ENCODE data around the gene LRRC26.

Gene LRRC26

DNA sequence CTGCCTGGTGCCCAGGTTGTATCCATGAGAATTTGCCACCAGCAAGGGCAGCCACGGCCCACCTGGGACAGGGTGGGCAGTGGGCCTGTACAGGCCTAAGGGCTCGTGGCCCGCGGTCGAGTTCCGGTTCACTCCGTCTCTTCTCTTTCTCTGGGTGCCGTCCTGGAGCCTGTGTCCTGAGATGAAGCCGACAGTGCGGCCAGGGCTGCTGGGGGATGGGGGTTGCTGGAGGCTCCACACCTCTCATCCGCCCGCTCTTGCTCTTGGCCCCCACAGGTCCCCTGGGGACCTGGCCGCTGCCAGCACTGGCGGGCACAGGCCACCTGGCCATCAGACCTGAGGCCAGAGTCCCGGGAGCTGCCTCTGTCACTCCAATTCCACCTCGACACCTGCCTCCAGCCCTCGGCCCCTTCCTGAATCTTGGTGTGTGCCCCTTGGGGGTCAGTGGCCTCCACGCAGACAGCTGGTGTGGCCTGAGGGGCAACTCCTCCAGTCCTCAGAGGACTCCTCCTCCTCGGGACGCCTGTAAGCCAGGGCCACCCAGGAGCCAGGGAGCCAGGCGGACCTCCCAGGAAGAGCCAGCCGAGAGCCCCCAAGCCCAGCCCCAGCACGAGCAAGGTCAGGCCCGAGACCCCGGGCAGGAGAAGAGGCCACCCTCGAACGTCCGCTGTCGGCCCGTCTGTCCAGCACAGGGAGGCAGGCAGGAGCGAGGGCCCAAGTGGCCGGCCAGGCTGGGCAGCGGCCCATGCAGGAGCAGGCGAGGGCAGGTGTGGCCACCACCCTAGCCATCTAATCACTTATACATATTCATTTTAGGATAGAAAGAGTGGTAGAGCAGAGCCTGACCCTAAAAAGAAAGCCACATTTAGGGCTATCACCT is 5.2 kb downstream of the LRRC26 start:
- H3K4me3 ChIP-seq (ENCODE audit: low read depth, low read length), result no peak overlapping the region

DNA sequence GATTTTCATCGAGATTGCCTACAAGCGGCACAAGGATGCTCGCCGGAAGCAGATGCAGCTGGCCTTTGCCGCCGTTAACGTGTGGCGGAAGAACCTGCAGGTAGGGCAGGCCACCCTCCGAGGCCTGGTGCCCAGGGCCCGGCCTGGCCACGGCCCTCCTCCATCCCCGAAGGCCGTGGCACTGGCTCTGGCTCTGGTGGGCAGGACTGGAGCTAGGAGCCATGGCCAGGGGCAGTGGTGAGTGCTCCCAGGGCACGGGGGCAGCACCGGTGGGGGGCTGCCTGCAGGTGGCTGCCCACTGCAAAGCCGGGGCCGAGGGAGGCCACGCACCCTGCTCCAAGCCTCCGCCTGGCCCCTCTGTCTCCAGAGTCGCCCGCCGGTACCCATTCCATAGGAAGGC is 6.0 kb downstream of the LRRC26 start:
- no peak overlapping the region for H3K4me3 ChIP-seq (ENCODE audit: low read depth, low read length)
- no peak for TF ChIP-seq CTCF (IDR thresholded peaks at IDR 0.05; ENCODE audit: borderline replicate concordance, insufficient read depth, low read depth, low read length)

More for the DNA sequence above, 5.2 kb downstream of the LRRC26 start:
- no peak for TF ChIP-seq CTCF (IDR thresholded peaks at IDR 0.05; ENCODE audit: borderline replicate concordance, insufficient read depth, low read depth, low read length)

DNA sequence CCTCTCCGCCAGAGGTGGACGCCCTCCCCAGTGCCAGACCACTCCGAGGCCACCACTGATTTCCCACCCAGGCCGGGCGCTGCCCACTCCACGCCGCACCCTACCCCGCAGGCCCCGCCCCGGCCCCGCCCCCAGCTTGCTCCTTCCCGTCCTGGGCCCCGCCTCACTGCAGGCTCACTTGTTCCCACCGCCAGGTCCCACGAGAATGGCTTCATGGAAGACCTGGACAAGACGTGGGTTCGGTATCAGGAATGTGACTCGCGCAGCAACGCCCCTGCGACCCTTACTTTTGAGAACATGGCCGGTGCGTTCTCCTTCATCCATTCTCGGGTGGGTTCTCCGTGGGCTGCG is 6.5 kb downstream of the LRRC26 start:
- no peak overlapping the region for H3K4me3 ChIP-seq (ENCODE audit: low read depth, low read length)
- no peak for TF ChIP-seq CTCF (IDR thresholded peaks at IDR 0.05; ENCODE audit: borderline replicate concordance, insufficient read depth, low read depth, low read length)

DNA sequence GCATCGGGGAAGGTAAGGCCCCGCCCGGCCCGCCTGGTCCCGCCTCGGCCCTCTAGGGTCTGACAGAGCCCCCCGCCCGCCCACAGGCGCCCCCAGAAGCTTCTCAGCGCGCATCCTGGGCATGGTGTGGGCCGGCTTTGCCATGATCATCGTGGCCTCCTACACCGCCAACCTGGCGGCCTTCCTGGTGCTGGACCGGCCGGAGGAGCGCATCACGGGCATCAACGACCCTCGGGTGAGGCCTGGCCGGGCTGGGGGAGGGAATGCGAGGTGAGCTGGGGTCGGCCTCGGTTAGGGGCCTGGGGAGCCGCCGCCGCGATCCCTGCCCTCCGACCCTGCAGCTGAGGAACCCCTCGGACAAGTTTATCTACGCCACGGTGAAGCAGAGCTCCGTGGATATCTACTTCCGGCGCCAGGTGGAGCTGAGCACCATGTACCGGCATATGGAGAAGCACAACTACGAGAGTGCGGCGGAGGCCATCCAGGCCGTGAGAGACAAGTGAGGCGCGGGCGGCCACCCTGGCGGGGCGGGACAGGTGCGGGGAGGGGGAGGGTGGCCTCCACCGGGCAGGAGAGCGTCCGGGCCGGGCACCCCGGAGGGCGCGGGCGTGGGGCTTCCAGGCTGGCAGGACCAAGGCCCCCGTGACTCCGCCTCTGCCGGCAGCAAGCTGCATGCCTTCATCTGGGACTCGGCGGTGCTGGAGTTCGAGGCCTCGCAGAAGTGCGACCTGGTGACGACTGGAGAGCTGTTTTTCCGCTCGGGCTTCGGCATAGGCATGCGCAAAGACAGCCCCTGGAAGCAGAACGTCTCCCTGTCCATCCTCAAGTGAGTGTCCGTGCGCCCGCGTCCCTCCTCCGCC is 7.1 kb downstream of the LRRC26 start:
- no peak for TF ChIP-seq CTCF (IDR thresholded peaks at IDR 0.05; ENCODE audit: borderline replicate concordance, insufficient read depth, low read depth, low read length)
- H3K4me3 ChIP-seq (ENCODE audit: low read depth, low read length), result no peak overlapping the region

GRCh38 chr9:137161558-137162486 is 8.0 kb downstream of the LRRC26 start:
- H3K4me3 ChIP-seq (ENCODE audit: low read depth, low read length), result no peak overlapping the region
- no peak for TF ChIP-seq CTCF (IDR thresholded peaks at IDR 0.05; ENCODE audit: borderline replicate concordance, insufficient read depth, low read depth, low read length)

DNA sequence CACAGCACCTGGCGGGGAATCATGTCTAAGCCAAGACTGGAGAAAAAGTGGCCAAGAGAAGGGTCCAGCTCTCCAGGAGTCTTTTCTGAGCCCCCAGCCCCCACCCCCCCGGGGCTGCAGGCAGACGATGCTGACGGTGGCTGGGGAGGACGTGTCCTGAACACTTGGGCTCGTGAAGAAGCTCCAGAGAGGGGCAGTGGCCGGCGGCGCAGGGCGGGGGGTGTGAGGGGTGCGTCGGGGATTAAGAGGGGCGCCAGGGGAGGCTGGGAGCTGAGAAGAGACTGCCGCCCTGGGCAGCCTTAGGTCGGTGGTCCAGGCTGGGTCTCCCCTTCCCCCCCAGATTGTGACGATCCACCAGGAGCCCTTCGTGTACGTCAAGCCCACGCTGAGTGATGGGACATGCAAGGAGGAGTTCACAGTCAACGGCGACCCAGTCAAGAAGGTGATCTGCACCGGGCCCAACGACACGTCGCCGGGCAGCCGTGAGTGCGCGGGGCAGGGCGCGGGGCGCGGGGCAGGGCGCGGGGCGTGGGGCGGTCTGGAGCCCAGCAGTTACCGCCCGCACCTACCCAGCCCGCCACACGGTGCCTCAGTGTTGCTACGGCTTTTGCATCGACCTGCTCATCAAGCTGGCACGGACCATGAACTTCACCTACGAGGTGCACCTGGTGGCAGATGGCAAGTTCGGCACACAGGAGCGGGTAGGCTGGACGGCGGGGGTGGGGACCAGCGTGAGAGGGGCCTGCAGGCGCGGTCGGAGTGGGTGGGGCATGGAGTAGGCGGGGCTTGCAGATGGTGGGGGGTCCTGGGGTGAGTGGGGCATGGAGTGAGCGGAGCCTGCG is 8.9 kb downstream of the LRRC26 start:
- H3K4me3 ChIP-seq (ENCODE audit: low read depth, low read length), result no peak overlapping the region
- no peak for TF ChIP-seq CTCF (IDR thresholded peaks at IDR 0.05; ENCODE audit: borderline replicate concordance, insufficient read depth, low read depth, low read length)

Data from GM12875 (cell line).